Measurements from ENCODE around the gene LYPD6B. TPM values are rescaled to one million over a fixed set of nuclear protein-coding genes. Genes with fewer than 3 reads are reported as not detected.

Gene LYPD6B
- total and polyA plus RNA-seq, 2 donors (not counting 3 experiments of a cell fraction or from before 2014, with no cell fraction given) = not detected

DNA sequence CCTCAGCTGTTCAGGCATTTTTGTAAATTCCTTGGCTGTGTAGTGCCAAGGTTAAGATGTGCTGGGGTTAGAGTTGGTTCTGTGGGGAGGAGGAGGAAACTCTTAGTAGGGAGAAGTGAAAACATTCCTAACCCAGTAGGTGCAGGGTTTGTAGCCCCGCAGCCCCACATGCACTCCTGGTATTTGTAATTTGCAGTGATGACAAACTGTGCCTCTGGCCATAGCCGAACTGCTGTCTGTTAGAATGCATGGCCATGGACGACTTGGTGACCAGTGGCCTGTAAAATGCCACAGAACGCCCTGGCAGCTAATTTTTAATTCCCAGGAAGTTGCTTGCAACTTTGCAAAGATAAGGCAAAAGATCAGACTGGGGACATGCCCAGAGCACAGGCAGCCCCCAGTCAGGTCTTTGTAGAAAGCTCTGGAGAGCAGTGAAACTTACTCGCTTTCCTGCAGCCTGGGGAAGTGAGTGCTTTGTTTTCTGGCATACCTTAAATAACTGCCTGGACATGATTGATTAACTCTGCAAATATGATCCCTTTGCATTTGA, 38.4 kb downstream of the LYPD6B start:
- no peak for DNase-seq (ENCODE audit: low read depth, low spot score)
- dilution Hi-C loops (cut with MboI; ENCODE audit: extremely low pct_ligation_motif_present, low sequenced_read_pairs) = no loop called here
- H3K27me3 ChIP-seq (ENCODE audit: control insufficient read depth in 2 of 2, insufficient read depth in 2 of 2, low read length in 2 of 2) = no peaks in the 10 kb centered on the region
- no peaks in the 10 kb centered on the region for H3K9me1 ChIP-seq (replicated peaks; ENCODE audit: control insufficient read depth, extremely low read depth, insufficient read depth, low read length)
- no TSS peak for BruUV-seq (replicated peaks)
- CTCF ChIA-PET = interaction anchor here (1.1 kb wide), 1 partner anchor 12 kb away, joined by 4 read pairs; no protein-coding TSS in a partner anchor
- H3K4me1 ChIP-seq (ENCODE audit: control insufficient read depth, extremely low read depth, insufficient read depth, low read length) = no peaks in the 10 kb centered on the region
- no peaks in the 10 kb centered on the region for H3K9me3 ChIP-seq (replicated peaks; ENCODE audit: control insufficient read depth, insufficient read depth, low read length)
- H3K27ac ChIP-seq (ENCODE audit: insufficient read depth, low read depth, low read length) = no peak overlapping the region
- H3K4me3 ChIP-seq (replicated peaks in 1 of 3; ENCODE audit: insufficient read depth in 1 of 3, low read depth in 1 of 3, low read length in 3 of 3) = no peak overlapping the region
- H3K36me3 ChIP-seq (ENCODE audit: control insufficient read depth in 2 of 2, extremely low read depth in 1 of 2, insufficient read depth in 2 of 2, low read length in 2 of 2) = no peaks in the 10 kb centered on the region
- H3K4me2 ChIP-seq (ENCODE audit: insufficient read depth, low read length) = no peak overlapping the region
- H2AFZ ChIP-seq (ENCODE audit: low read depth, low read length) = no peak overlapping the region
- no peaks in the 10 kb centered on the region for H3K79me2 ChIP-seq (ENCODE audit: control insufficient read depth, insufficient read depth, low read length)
- no peaks in the 10 kb centered on the region for H4K20me1 ChIP-seq (replicated peaks; ENCODE audit: control insufficient read depth, extremely low read depth, insufficient read depth, low read length)
- TF ChIP-seq MYC (IDR thresholded peaks at IDR 0.05; ENCODE audit: low read depth, low read length) = no peak
- no peak for TF ChIP-seq EZH2 (IDR thresholded peaks at IDR 0.05; ENCODE audit: borderline replicate concordance, low read depth, low read length, severe bottlenecking)
- no peak for TF ChIP-seq POLR2AphosphoS5 (IDR thresholded peaks at IDR 0.05; ENCODE audit: insufficient read depth, low read depth, low read length)
- TF ChIP-seq, protein P1, sequence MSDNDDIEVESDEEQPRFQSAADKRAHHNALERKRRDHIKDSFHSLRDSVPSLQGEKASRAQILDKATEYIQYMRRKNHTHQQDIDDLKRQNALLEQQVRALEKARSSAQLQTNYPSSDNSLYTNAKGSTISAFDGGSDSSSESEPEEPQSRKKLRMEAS (IDR thresholded peaks at IDR 0.05; ENCODE audit: insufficient read depth, insufficient read length) = no peak
- TF ChIP-seq GATA2 (IDR thresholded peaks at IDR 0.05; ENCODE audit: insufficient read depth, insufficient read length, low read depth, low read length) = no peak
- TF ChIP-seq, protein P2, sequence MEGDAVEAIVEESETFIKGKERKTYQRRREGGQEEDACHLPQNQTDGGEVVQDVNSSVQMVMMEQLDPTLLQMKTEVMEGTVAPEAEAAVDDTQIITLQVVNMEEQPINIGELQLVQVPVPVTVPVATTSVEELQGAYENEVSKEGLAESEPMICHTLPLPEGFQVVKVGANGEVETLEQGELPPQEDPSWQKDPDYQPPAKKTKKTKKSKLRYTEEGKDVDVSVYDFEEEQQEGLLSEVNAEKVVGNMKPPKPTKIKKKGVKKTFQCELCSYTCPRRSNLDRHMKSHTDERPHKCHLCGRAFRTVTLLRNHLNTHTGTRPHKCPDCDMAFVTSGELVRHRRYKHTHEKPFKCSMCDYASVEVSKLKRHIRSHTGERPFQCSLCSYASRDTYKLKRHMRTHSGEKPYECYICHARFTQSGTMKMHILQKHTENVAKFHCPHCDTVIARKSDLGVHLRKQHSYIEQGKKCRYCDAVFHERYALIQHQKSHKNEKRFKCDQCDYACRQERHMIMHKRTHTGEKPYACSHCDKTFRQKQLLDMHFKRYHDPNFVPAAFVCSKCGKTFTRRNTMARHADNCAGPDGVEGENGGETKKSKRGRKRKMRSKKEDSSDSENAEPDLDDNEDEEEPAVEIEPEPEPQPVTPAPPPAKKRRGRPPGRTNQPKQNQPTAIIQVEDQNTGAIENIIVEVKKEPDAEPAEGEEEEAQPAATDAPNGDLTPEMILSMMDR (IDR thresholded peaks at IDR 0.05; ENCODE audit: extremely low read depth in 1 of 2, insufficient read depth in 1 of 2, low read depth in 1 of 2, low read length in 2 of 2) = no peak
- TF ChIP-seq FOS (IDR thresholded peaks at IDR 0.05; ENCODE audit: borderline replicate concordance, insufficient read depth, low read length) = no peak
- no peak for TF ChIP-seq JUN (IDR thresholded peaks at IDR 0.05; ENCODE audit: borderline replicate concordance, insufficient read depth, insufficient read length, low read depth)
- no peak for TF ChIP-seq POLR2A (IDR thresholded peaks at IDR 0.05; ENCODE audit: low read depth, low read length)
- POLR2A ChIA-PET = no interaction called here
- no peak overlapping the region for H3K9ac ChIP-seq (replicated peaks; ENCODE audit: extremely low read depth, insufficient read depth, low read length)
- no peak for FAIRE-seq
- intact Hi-C loops (cut with micrococcal nuclease) = no loop called here

Data from endothelial cell of umbilical vein (primary cell).